Measurements from ENCODE around the gene BRF1.
"Not testable (repeated sequence)": the region's sequence is repeated elsewhere in the genome, so short reads cannot be mapped to it uniquely, and the experiment has no call there.

BRF1 gene

DNA sequence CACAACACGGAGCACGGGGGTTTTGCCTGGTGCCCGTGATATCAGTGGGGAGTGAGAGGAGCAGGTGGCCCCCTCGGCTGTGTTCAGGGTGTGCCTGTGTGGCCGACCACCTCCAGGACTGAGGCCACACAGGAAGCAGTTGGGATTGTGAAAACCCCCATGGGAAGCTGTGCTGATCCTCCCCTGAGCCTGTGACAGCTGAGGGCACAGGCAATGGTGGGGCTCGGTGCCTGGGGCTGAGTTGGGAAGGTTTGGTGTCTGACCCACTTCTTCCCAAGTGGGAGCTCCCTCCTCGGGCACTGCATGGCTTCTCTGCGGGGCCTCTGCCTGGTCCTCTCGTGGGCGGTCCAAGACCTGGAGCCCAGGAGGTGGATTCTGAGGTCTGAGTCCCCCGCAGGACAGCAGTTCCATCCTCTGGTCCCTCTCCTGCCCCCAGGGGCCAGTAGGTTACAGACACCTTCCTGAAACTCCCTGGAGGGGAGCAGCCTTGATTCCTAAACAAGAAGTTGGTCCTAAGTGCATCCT is 31.6 kb upstream of the BRF1 start:
- DNase-seq = no peak

DNA sequence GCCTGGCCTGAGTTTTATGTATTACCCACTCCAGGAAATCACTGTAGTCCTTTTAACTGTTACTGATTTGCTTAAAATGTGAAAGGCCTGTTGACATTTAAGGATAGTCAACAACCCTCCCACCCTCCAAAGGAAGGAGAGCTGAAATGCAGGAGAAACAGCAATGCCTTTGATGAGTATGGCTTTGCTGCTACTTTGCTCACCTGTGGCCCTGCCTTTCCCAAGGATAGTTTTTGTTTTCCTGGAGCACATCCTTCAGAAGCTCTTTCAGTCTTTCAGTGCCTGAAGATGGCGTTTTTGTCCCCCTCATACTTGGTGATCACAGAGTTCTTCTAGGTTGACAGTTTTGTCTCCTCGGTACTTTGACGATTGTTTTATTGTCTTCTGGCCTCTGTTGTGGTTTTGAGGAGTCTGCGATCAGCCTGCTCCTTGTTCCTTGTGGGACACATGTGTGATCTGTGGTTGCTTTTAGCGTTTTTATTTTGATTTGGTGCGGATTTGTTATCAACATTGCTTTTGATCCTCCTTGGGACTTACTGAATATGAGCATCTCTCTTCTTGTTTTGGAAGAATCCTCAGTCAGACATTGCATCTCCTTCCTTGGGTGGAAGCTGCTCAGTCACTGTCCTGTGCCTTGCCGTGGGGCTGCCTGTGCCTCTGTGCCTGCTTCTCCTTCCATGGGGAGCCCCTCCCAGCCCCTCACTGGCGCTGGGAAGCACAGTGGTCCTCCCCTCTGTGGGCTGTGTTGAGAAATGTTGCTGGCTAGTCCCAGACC is 31.0 kb upstream of the BRF1 start:
- no peak for DNase-seq

- no peak for DNase-seq
Observed at GRCh38 chr14:105330491-105330895, 29.7 kb upstream of the BRF1 start.

DNA sequence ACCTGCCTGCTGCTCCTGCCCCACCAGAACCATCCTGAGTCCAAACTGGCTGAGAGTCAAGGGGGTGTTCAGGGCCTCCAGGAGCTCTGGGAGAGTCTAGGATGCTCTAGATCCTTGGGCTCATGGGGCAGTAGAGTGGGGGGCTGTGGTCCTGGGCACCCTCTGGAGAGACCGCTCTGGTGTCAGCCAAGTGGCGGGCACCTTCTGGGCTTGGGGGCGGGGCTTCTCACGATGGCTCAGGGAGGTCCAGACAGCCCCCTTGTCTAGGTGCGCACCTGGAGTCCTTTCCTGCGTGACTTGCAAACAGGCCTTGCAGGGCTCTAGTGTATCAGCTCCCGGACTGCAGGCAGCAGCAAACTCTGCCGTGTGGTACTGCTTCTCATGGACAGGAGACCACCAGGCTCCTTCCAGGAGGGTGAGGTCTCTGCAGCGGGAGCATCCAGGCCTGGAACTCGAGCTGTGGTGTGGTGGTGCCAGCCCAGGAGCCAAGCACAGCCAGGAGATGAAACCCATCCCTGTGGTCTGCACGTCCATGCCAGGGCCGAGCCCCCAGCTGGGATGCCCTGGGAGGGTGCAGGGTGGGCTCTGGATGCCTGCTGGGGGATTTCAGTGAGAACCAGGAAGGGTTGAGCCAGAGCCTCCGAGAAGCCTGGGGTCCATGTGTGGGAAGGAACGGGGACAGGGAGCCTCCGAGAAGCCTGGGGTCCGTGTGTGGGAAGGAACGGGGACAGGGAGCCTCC is 28.8 kb upstream of the BRF1 start:
- no peak for DNase-seq

- no peak for DNase-seq
Observed at GRCh38 chr14:105328678-105329390, 28.0 kb upstream of the BRF1 start.

GRCh38 chr14:105328070-105328677 is 27.4 kb upstream of the BRF1 start:
- DNase-seq = no peak

DNA sequence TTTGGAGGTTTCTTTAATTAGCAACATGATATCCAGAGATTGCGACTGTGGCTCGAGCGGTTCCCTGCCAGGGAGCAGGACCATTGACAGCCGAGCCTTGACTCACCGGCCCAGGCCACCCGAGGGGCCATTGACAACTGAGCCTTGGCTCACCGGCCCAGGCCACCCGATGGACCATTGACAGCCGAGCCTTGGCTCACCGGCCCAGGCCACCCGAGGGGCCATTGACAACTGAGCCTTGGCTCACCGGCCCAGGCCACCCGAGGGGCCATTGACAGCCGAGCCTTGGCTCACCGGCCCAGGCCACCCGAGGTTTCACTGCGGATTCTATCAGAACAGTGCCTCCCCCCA is 26.9 kb upstream of the BRF1 start:
- not testable (repeated sequence) for DNase-seq

GRCh38 chr14:105326891-105327694 is 26.3 kb upstream of the BRF1 start:
- DNase-seq = no peak

GRCh38 chr14:105326568-105326867 is 25.7 kb upstream of the BRF1 start:
- no peak for DNase-seq

DNA sequence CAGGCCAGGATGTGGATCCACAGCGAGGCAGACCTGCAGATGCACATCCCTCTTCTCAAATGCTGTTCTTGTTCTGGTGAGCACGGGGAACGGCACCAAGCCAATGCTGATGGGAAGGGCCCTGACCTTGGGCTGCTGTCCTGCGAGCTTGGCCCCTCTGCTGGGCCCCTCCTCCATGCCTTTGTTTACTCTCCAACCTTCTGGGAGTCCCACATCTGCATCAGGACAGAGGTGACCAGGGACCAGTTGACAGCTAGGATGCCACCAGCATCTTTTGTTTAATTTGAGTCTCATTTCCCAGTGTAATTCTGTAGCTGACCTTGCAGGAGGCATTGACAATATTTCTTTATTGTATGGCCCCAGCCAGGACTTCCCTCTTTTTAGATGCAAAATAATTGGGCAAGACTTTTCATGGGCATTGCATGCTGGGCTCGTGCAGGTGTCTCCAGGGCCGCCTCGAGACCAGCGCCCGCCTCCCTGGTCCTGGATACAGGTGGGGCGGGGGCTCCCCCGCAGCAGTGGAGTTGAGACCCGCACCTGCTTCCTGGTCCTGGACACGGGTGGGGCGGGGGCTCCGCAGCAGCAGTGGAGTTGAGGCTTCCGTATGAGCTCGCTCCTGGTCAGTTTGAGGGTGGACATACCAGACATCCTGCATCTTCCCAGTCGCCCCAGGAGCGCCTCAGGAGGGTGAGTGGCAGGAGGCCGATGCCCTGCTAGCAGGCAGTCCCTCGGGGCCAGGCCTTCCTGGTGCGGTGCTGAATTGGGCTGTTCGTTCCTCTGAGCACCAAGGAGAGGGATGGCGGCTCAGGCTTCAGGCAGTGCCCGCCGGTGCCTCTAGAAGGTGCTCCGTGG is 25.1 kb upstream of the BRF1 start:
- no peak for DNase-seq

- no peak for DNase-seq
Observed at GRCh38 chr14:105325303-105325702, 24.5 kb upstream of the BRF1 start.

GRCh38 chr14:105324871-105325270 is 24.1 kb upstream of the BRF1 start:
- DNase-seq = no peak

GRCh38 chr14:105324080-105324778 is 23.4 kb upstream of the BRF1 start:
- peak; percentile 31 for DNase-seq

GRCh38 chr14:105323663-105324062 is 22.9 kb upstream of the BRF1 start:
- DNase-seq = no peak

DNA sequence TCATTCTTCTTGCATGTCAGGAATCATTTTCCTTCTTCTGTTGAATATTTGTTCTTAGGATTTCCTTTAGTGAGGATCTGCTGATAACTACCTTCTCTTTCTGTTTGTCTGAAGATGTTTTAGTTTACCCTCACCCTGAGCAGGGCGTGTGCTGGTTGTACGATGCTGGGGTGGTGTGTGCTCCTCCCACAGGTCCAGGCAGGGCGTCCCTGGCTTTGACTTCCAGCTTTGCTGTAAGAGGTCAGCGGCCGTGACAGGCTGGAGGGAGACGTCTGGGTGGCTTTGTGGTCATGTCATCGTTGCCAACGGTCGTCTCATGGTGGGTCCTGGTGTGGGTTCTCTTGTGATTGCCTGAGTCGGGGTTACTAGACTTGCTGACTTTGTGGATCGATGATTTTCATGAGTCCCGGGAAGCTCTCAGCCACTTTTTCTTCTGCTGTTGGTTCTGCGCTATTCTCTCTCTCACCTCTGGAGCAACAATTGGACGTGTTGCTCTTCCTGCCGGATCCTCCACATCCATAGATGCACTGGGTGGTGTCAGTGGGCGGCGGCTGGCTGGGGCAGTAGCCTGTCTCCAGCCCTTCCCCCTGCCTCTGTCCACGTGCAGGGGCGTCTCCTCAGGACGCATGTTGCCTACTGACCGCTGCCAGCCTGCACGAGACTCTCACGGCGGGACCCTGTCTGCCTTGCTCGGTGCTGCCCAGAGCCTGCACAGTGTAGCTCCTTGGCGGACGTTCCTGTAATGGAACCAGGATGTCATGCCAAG is 22.2 kb upstream of the BRF1 start:
- no peak for DNase-seq

DNA sequence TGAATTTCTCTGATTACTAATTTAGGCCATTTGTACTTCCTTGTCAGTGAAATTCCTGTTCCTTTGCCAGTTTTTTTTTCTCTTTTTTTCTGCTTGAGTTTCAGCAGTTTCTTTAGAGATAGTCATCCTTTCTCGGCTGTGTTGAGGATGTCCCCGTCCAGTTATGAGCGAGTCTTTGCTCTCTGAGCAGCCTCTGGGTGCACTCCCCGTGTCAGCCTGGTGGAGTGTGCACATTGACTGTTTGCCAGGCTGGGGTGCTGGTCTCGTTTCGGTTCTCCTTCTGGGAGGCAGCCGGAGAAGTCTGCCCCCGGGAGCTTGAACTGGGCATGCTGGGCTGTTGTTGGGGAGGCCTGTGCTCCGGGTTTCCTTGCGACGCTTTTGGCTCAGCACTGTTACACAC is 16.7 kb upstream of the BRF1 start:
- DNase-seq = no peak

GRCh38 chr14:105316968-105317510 is 16.2 kb upstream of the BRF1 start:
- DNase-seq = no peak

- no peak for DNase-seq
Observed at GRCh38 chr14:105316577-105316941, 15.8 kb upstream of the BRF1 start.

DNA sequence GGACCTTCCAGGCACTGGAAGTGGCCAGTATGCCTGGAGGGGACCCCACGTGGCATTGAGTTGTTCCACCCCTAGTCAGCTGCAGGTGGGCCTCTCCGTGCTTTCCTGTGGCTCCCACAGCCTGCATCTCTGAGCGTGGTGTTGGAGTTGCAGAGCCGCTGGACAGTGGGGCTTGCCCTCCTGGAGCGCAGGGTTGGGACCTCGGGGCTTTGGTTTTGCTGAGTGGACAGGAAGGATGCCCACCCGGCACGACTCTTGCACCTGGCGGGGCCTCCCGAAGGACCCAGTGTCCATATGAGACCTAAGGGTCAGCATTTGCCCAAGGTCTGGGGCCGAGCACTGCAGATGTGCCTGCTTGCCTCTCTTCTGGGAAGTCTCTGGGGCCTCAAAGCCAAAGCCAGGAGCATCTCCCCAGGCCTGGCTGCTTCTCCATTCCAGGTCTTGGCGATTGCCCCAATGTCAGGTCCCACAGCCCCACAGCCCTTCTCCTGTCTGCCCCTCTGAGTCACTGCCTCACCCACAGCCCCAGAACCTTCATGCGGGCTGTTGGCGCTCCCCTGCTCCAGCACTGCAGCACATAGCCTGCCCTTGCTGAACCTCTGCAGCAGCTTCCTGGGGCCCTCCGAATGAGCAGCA is 15.3 kb upstream of the BRF1 start:
- no peak for DNase-seq
